Tibial nerve (tissue), 4 donors: ENCODE measurements around the gene CYP4A22. TPM values are rescaled to one million over a fixed set of nuclear protein-coding genes. Genes with fewer than 3 reads are reported as not detected.

ENCODE experiments used
- total RNA-seq, 4 donors: library from RNA; depleted of rRNA; stranded (reverse); fragments of >200 nt; gene quantifications; one replicate each; pipeline ENCODE4 v1.1.0, GENCODE V29; 2016

The CYP4A22 gene
- total RNA-seq, 4 donors from 2014 or later, result 0.84 to 4.5 (median 2.6) TPM

Other genes starting within 250 kb of the CYP4A22 start
- under 1 TPM in 2 of 4 donors, not detected in 2; 0.30 to 0.42 TPM for gene CYP4A11, start 196.0 kb upstream of the CYP4A22 start, total RNA-seq
- 10 to 100 TPM; 40.6 to 49.5 (median 41.5) TPM for gene CYP4X1, start 113.8 kb upstream of the CYP4A22 start, total RNA-seq
- gene CYP4Z1, start 70.2 kb upstream of the CYP4A22 start, total RNA-seq, result 10 to 100 TPM in 2 of 4 donors, 1 to 10 TPM in 2; 8.5 to 12.9 (median 9.3) TPM
- gene PDZK1IP1, start 52.6 kb downstream of the CYP4A22 start, total RNA-seq, result 1 to 10 TPM in 2 of 4 donors, not detected in 2; 1.5 to 4.2 TPM
- gene TAL1, start 94.8 kb downstream of the CYP4A22 start, total RNA-seq, result 10 to 100 TPM in 1 of 4 donors, 1 to 10 TPM in 3; 3.1 to 10.0 (median 5.7) TPM
- gene STIL, start 176.7 kb downstream of the CYP4A22 start, total RNA-seq, result 1 to 10 TPM in 2 of 4 donors, under 1 TPM in 2; 0.44 to 2.7 (median 1.2) TPM
- gene CMPK1, start 196.3 kb downstream of the CYP4A22 start, total RNA-seq, result 100 to 1,000 TPM in 1 of 4 donors, 10 to 100 TPM in 3; 69.9 to 105 (median 99.2) TPM